ENCODE data around the gene RGS3.

RGS3 gene

DNA sequence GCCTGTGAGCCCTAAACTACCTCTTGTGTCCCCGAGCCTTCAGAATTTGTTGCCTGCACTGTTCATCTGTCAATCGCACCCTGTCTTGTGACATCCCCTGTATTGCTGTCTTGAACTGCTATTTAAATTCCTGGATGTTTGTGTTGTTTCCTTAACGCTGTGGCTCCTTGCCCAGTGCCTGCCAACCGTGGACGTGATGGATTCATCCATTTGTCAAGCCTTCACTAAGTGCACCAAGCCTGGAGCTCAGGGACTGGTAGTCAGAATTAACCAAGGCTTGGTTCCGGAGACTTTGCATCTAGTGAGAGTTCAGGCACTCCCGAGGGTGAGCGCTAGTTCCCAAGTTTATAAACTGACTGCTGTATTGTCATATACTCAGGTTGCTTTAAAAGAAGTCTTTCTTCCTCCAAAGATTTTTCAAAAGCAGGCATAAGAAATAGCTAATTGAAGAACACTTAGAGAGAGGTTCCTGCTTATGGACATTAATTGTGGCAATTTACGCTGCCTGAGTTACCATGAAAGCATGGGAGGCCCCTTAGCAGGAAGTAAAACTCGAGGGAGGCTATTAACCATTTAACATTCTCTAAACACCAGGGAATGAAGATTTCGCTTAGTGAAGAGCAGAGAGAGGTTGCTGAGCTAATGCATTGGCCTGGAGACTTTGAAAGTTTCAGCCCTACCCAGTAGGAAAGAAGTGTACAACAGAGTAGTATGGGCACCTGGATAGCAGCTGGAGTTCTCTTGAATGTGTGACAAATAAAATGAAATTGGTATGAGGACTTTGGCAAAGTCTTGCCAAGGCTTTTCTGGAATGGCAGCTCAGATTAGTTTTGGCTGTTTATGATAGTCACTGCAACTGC, 29.0 kb downstream of the RGS3 start:
- Histone ChIP-seq H3K4me1 (ENCODE audit: insufficient read depth, low read length) (peaks cover 18% of the 10 kb centered on the region), H3K36me3 (ENCODE audit: insufficient read depth, low read length) (no peaks in the 10 kb centered on the region), H3K9ac (ENCODE audit: low read length) (no peak overlapping the region), H3K4me3 (ENCODE audit: low read depth in 1 of 2, low read length in 2 of 2) (no peak overlapping the region), H3K27ac (ENCODE audit: low read depth, low read length) (no peak overlapping the region), H3K9me3 (ENCODE audit: low read length) (no peaks in the 10 kb centered on the region), H3K27me3 (ENCODE audit: control insufficient read depth in 1 of 2, insufficient read depth in 2 of 2, low read length in 2 of 2) (no peaks in the 10 kb centered on the region)

DNA sequence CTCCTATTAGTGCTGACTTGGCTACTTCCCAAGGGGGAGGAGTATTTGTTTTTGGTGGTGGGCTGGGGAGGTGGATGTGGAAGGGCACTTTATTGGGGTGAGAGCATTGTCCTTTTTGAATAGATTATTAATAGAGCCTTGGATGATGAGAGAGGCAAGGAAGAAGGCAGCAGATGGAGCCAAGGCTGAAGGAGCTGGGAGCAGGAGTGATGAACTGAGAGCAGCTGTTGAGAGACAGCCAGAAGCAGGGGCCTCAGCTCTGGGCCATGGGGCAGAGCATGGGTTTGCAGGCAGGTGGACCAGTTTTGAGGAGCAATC, 29.6 kb downstream of the RGS3 start:
- H3K9me3 ChIP-seq (ENCODE audit: low read length) = no peaks in the 10 kb centered on the region
- H3K9ac ChIP-seq (ENCODE audit: low read length) = no peak overlapping the region
- no peak overlapping the region for H3K27ac ChIP-seq (ENCODE audit: low read depth, low read length)
- H3K27me3 ChIP-seq (ENCODE audit: control insufficient read depth in 1 of 2, insufficient read depth in 2 of 2, low read length in 2 of 2) = no peaks in the 10 kb centered on the region
- H3K4me1 ChIP-seq (ENCODE audit: insufficient read depth, low read length) = peaks cover 16% of the 10 kb centered on the region
- H3K4me3 ChIP-seq (ENCODE audit: low read depth in 1 of 2, low read length in 2 of 2) = no peak overlapping the region
- H3K36me3 ChIP-seq (ENCODE audit: insufficient read depth, low read length) = peaks cover 4% of the 10 kb centered on the region

DNA sequence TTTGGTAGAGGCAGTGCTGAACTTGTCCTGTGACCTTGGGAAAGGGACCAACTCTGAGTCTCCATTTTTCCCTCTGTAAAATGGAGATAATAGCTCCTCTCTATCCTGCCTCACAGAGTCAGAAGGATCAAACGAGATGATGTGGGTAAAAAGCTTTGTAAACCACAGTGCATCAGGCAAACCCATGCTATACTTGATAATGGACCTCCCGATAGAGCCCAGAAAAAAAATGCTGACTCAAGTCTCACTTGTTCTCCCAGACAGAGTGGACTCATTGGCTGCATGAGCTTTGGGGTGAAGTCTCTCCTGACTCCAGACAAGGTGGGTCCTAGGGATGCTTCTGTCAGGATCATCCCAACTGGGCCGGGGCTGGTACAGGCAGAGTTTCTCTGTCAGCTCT, 32.0 kb downstream of the RGS3 start:
- H3K9me3 ChIP-seq (ENCODE audit: low read length) = no peaks in the 10 kb centered on the region
- no peaks in the 10 kb centered on the region for H3K27me3 ChIP-seq (ENCODE audit: control insufficient read depth in 1 of 2, insufficient read depth in 2 of 2, low read length in 2 of 2)
- no peak overlapping the region for H3K4me3 ChIP-seq (ENCODE audit: low read depth in 1 of 2, low read length in 2 of 2)
- no peak overlapping the region for H3K9ac ChIP-seq (ENCODE audit: low read length)
- peaks cover 9% of the 10 kb centered on the region for H3K4me1 ChIP-seq (ENCODE audit: insufficient read depth, low read length)
- H3K36me3 ChIP-seq (ENCODE audit: insufficient read depth, low read length) = peaks cover 13% of the 10 kb centered on the region
- H3K27ac ChIP-seq (ENCODE audit: low read depth, low read length) = no peak overlapping the region

DNA sequence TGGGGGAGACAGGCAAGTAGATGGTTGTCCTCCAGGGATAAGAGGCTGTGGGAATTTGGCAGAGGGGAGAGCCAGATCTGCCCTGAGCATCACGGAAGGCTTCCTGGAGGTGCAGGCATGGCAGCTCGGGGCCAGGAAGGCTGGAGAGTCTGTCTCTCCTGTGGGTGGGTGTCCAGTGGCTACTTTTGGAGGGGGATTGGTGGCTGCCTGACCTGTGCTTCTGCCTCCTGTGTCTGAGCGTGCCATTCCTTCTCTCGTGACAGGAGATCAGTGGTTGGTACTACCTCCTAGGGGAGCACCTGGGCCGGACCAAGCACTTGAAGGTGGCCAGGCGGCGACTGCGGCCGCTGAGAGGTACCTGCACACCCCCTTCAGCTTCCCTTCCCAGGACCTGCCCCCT, 33.5 kb downstream of the RGS3 start:
- no peaks in the 10 kb centered on the region for H3K9me3 ChIP-seq (ENCODE audit: low read length)
- H3K4me3 ChIP-seq (ENCODE audit: low read depth in 1 of 2, low read length in 2 of 2) = no peak overlapping the region
- no peak overlapping the region for H3K9ac ChIP-seq (ENCODE audit: low read length)
- H3K36me3 ChIP-seq (ENCODE audit: insufficient read depth, low read length) = peaks cover 13% of the 10 kb centered on the region
- H3K27ac ChIP-seq (ENCODE audit: low read depth, low read length) = no peak overlapping the region
- H3K4me1 ChIP-seq (ENCODE audit: insufficient read depth, low read length) = peaks cover 9% of the 10 kb centered on the region
- H3K27me3 ChIP-seq (ENCODE audit: control insufficient read depth in 1 of 2, insufficient read depth in 2 of 2, low read length in 2 of 2) = no peaks in the 10 kb centered on the region

DNA sequence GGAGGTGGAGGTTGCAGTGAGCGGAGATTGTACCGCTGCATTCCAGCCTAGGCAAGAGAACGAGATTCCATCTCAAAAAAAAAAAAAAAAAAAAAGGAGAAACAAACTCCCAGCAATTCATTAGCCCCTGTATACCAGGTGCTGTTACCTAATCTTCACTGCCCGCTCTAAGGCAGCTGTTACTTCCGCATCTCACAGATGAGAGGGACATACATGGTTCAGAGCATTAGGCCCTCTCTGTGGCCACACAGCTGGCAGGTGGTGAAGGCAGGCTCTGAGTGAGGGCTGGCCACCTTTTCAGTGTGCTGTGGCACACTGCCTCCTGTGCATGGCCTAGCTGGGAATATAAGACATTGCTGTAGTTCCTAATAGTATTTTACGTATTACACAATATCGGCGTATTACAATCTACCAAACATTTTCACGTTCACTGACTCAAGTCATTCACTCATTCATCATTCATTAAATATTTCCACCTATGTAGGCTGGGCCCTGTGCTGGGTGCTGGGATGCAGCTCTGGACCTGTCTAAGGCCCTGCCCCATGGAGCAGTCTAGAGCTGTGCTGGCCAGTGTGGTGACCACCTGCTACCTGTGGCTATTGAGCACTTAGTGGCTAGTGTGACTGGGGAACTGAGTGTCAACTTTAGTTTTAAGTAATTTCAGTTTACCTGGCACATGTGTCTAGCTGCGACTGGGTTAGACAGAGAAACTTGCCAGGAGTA, 35.8 kb downstream of the RGS3 start:
- no peaks in the 10 kb centered on the region for H3K4me1 ChIP-seq (ENCODE audit: insufficient read depth, low read length)
- no peak overlapping the region for H3K27ac ChIP-seq (ENCODE audit: low read depth, low read length)
- no peaks in the 10 kb centered on the region for H3K27me3 ChIP-seq (ENCODE audit: control insufficient read depth in 1 of 2, insufficient read depth in 2 of 2, low read length in 2 of 2)
- peaks cover 13% of the 10 kb centered on the region for H3K36me3 ChIP-seq (ENCODE audit: insufficient read depth, low read length)
- no peak overlapping the region for H3K9ac ChIP-seq (ENCODE audit: low read length)
- H3K4me3 ChIP-seq (ENCODE audit: low read depth in 1 of 2, low read length in 2 of 2) = no peak overlapping the region
- H3K9me3 ChIP-seq (ENCODE audit: low read length) = no peaks in the 10 kb centered on the region

DNA sequence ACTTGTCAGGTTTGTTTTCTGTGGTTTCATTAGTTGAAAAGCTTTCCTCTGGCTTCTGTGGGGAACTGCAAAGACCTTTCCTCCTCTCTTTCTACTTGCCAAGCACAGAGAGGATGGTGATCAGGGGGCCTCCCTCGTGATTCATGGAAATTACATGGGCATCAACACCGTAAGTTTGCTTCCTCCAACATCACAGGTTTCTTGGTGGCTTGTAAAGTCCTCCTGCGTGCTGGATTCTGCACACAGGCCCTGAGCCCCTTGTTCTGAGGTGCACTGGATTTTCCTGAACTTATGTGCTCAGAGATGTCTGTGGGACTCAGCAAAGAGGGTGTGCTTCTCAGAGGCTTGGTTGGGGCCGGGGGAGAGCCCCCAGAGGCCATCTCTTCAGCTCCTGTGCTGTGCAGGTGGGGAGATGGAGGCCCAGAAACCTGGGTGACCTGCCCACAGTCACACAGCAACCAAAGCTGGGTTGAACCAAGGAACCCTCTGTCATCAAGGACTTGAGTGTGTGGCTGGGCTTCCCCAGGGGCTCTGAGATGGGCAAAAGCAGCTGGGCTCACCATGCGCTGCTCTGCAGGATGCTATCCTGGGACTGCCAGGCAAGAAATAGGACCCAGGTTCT, 36.5 kb downstream of the RGS3 start:
- Histone ChIP-seq H3K4me3 (ENCODE audit: low read depth in 1 of 2, low read length in 2 of 2) (no peak overlapping the region), H3K9me3 (ENCODE audit: low read length) (no peaks in the 10 kb centered on the region), H3K27me3 (ENCODE audit: control insufficient read depth in 1 of 2, insufficient read depth in 2 of 2, low read length in 2 of 2) (no peaks in the 10 kb centered on the region), H3K36me3 (ENCODE audit: insufficient read depth, low read length) (peaks cover 13% of the 10 kb centered on the region), H3K4me1 (ENCODE audit: insufficient read depth, low read length) (no peaks in the 10 kb centered on the region), H3K27ac (ENCODE audit: low read depth, low read length) (no peak overlapping the region), H3K9ac (ENCODE audit: low read length) (no peak overlapping the region)

DNA sequence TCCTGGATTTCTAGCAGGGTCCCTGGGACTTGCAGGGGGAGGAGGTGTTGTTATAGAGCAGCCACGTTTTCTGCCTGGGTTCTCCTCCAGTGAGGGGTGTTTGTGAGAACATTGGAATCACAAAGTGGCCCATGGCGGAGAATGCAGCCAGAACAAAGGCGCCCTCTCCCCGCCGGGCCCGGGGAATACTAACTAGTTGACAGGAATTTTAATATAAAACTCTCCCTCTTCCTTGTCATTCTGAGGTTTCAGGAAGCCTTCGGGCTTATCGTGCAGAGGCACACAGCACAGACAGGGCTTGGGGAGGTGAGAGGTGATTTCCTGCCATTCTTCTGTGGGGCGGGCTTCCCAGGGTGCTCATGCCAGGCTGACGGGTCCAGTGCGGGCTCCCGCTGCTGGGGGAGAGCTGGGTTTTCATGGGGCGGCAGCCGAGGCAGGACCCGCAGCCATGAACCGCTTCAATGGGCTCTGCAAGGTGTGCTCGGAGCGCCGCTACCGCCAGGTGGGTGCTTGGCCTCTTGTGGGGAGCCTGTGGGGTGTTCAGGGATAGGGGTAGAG, 37.7 kb downstream of the RGS3 start:
- Histone ChIP-seq H3K27ac (ENCODE audit: low read depth, low read length) (no peak overlapping the region), H3K9ac (ENCODE audit: low read length) (no peak overlapping the region), H3K36me3 (ENCODE audit: insufficient read depth, low read length) (peaks cover 13% of the 10 kb centered on the region), H3K27me3 (ENCODE audit: control insufficient read depth in 1 of 2, insufficient read depth in 2 of 2, low read length in 2 of 2) (no peaks in the 10 kb centered on the region), H3K4me3 (ENCODE audit: low read depth in 1 of 2, low read length in 2 of 2) (no peak overlapping the region), H3K9me3 (ENCODE audit: low read length) (no peaks in the 10 kb centered on the region), H3K4me1 (ENCODE audit: insufficient read depth, low read length) (no peaks in the 10 kb centered on the region)

DNA sequence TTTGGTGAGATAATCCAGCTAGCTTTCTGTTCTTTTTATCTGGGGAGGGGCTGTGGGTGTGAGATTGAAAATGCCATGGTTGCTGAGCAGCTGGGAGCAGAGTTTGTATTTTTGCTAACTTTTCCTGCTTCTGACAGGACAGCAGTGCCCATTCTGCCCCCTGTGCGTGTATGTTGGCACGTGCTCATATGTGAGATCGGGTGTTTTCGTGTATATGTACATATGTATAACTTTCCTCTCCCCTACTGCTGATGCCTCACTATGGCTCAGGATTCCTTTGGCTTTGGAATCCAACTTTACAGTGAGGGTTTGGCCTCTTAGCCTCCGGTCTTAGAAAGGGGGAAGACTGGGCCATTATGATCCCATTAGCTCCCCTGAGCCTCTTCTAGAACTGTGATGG, 38.3 kb downstream of the RGS3 start:
- Histone ChIP-seq H3K4me3 (ENCODE audit: low read depth in 1 of 2, low read length in 2 of 2) (no peak overlapping the region), H3K9ac (ENCODE audit: low read length) (no peak overlapping the region), H3K27ac (ENCODE audit: low read depth, low read length) (no peak overlapping the region), H3K4me1 (ENCODE audit: insufficient read depth, low read length) (no peaks in the 10 kb centered on the region), H3K9me3 (ENCODE audit: low read length) (no peaks in the 10 kb centered on the region), H3K27me3 (ENCODE audit: control insufficient read depth in 1 of 2, insufficient read depth in 2 of 2, low read length in 2 of 2) (no peaks in the 10 kb centered on the region), H3K36me3 (ENCODE audit: insufficient read depth, low read length) (peaks cover 13% of the 10 kb centered on the region)

DNA sequence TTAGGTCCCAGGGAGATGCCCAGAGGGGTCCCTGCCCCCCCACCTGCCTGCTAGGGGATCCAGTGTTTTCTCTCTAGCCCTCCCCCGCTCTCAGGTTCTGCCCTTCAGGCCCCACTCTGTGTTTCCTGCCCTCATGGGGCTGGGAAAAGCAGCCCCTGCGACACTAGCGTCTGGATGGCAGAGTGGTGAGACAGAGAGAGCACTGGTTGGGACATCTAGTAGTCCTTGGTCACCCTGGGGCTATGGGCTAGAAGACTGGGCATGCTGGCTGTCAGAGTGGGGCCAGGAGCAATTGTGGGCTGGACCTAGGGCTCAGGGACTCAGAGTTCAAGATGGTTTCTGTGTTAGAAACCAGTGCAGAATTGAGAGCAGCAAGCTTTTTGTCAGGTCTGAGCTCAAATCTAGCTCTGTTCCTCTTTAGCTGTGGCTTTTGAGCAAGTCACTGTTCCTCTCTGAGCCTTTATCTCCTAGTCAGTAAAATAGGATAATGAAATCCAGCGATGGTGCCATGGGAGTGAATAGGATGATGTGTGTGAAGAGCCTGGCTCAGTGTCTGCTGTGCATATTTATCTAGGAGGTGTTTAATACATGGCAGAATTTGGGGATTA, 39.0 kb downstream of the RGS3 start:
- Histone ChIP-seq H3K4me1 (ENCODE audit: insufficient read depth, low read length) (no peaks in the 10 kb centered on the region), H3K9me3 (ENCODE audit: low read length) (no peaks in the 10 kb centered on the region), H3K36me3 (ENCODE audit: insufficient read depth, low read length) (peaks cover 19% of the 10 kb centered on the region), H3K4me3 (ENCODE audit: low read depth in 1 of 2, low read length in 2 of 2) (no peak overlapping the region), H3K27me3 (ENCODE audit: control insufficient read depth in 1 of 2, insufficient read depth in 2 of 2, low read length in 2 of 2) (no peaks in the 10 kb centered on the region), H3K27ac (ENCODE audit: low read depth, low read length) (no peak overlapping the region), H3K9ac (ENCODE audit: low read length) (no peak overlapping the region)

DNA sequence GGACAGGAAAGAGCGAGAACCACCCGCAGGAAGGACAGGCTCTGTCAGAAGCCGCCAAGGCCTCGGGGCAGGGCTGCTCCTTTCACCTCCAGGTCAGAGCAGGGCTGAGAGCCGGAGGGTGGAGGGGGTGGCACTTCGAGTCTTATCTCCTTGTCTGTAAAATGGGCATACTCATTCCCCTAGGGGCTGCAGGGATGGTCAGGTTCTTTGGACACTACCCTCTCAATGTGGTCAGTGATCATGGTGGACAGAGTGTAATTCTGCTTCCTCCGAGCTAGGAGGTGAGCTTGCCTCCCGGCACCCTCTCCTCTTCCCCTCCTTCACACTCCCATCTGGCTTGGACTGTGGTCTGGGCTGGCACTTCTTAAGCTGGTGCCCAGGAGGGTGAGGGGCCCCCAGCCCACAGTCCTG, 39.6 kb downstream of the RGS3 start:
- peaks cover 21% of the 10 kb centered on the region for H3K36me3 ChIP-seq (ENCODE audit: insufficient read depth, low read length)

DNA sequence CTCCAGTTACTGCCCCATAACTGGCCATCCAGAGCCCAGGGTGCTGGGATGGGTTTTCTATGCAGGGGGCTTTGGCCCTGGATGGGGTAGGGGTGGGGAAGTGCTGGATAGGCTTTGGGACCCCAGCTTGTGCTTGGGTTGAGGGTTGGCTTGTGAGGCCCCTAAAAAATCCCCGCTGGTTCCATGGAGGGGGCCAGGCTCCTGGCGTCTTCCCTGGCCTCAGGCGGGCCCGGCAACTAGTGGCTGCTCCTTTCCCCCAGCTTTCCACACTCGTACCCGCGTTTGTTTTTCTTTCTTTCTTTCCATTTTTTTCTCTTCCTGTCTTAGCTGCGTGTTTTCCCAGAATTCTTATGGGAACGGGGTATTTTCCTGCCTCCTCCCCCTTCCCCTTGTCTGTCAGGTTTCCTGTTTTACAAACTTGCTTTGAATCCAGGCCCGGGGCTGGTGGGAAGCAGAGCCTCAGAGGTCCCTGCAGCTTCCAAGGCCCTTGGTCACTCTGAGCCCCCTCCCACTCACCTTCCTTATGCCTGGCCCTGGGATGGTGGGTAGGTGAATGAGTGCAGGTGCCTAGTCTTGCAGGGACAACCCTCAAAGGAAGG, 40.2 kb downstream of the RGS3 start:
- Histone ChIP-seq H3K27ac (ENCODE audit: low read depth, low read length) (no peak overlapping the region), H3K36me3 (ENCODE audit: insufficient read depth, low read length) (peaks cover 21% of the 10 kb centered on the region), H3K4me3 (ENCODE audit: low read depth in 1 of 2, low read length in 2 of 2) (no peak overlapping the region), H3K9me3 (ENCODE audit: low read length) (no peaks in the 10 kb centered on the region), H3K4me1 (ENCODE audit: insufficient read depth, low read length) (no peaks in the 10 kb centered on the region), H3K9ac (ENCODE audit: low read length) (no peak overlapping the region), H3K27me3 (ENCODE audit: control insufficient read depth in 1 of 2, insufficient read depth in 2 of 2, low read length in 2 of 2) (no peaks in the 10 kb centered on the region)

More for the DNA sequence above, 39.6 kb downstream of the RGS3 start:
- Histone ChIP-seq H3K9ac (ENCODE audit: low read length) (no peak overlapping the region), H3K27ac (ENCODE audit: low read depth, low read length) (no peak overlapping the region), H3K4me1 (ENCODE audit: insufficient read depth, low read length) (no peaks in the 10 kb centered on the region), H3K9me3 (ENCODE audit: low read length) (no peaks in the 10 kb centered on the region), H3K4me3 (ENCODE audit: low read depth in 1 of 2, low read length in 2 of 2) (no peak overlapping the region), H3K27me3 (ENCODE audit: control insufficient read depth in 1 of 2, insufficient read depth in 2 of 2, low read length in 2 of 2) (no peaks in the 10 kb centered on the region)
